Peyer's patch (tissue), 4 donors: ENCODE results near the gene GPAM.

ENCODE experiments used
- POLR2A ChIP-seq, 2 donors: fragments of 450-650 bp; IDR thresholded peaks; one replicate each; pipeline ENCODE4 v1.5.1; 2017; ENCODE audit warnings: antibody characterized with exemption in 2 of 2, mild to moderate bottlenecking in 2 of 2, moderate library complexity in 2 of 2
- TF ChIP-seq, protein P1 (sequence below), 6 experiments: fragments of 450-650 bp in 4 of 6; fragments of 200-600 bp in 2 of 6; sonication (generic) in 1 of 6; IDR thresholded peaks; one replicate each; pipeline ENCODE4 v1.5.1; 2017 to 2019; ENCODE audit warnings: antibody characterized with exemption in 6 of 6, mild to moderate bottlenecking in 3 of 6, moderate library complexity in 1 of 6

DNA sequence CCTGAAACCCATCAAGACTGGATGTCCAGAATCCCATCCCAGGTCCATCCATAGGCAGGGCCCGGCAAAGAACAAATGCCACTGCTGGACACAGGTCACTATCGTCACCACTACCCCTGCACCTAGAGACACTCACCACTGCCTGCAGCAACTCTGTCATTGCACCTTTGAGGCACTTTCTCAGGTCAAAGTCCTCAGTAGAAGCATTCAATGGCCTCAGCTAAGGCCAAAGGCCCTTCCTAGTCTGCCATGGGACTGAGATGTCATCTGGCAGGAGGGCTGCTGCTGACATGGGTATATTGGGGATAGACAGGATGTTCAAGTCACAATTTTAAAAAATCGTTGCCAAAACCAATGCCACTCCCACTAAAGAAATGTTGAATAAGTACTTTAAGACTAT is 58.7 kb downstream of the GPAM start:
- TF ChIP-seq, protein P1, sequence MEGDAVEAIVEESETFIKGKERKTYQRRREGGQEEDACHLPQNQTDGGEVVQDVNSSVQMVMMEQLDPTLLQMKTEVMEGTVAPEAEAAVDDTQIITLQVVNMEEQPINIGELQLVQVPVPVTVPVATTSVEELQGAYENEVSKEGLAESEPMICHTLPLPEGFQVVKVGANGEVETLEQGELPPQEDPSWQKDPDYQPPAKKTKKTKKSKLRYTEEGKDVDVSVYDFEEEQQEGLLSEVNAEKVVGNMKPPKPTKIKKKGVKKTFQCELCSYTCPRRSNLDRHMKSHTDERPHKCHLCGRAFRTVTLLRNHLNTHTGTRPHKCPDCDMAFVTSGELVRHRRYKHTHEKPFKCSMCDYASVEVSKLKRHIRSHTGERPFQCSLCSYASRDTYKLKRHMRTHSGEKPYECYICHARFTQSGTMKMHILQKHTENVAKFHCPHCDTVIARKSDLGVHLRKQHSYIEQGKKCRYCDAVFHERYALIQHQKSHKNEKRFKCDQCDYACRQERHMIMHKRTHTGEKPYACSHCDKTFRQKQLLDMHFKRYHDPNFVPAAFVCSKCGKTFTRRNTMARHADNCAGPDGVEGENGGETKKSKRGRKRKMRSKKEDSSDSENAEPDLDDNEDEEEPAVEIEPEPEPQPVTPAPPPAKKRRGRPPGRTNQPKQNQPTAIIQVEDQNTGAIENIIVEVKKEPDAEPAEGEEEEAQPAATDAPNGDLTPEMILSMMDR (IDR thresholded peaks at IDR 0.05): no peak
- TF ChIP-seq POLR2A (IDR thresholded peaks at IDR 0.05): no peak
